K562 (cell line): ENCODE results near the gene ARHGAP24. TPM values are rescaled to one million over a fixed set of nuclear protein-coding genes. Genes with fewer than 3 reads are reported as not detected.

Experiments
- ATAC-seq: fragments of 200-7000 bp; cut with Tn5 transposase; 3 replicates; pipeline ENCODE4 v1.9.1; 2020; ENCODE audit warnings: moderate library complexity
- BruUV-seq: library from RNA; stranded (reverse); fragments of 400-500 nt; replicated peaks from 2 replicates; lab custom pipeline; 2021; lab: Mats Ljungman, UMichigan
- CTCF ChIA-PET: fragments of 300-600 bp; formaldehyde crosslinking; extraction: SDS; loops from one replicate; lab custom pipeline; 2021; ENCODE audit warnings: low intra/inter-chr PET ratio; lab: Yijun Ruan, JAX
- POLR2A ChIA-PET: fragments of 300-600, 350-650 bp; sonication (Branson Sonifier 250); formaldehyde crosslinking; extraction: SDS; loops from one replicate; lab custom pipeline; 2021; ENCODE audit warnings: antibody characterized with exemption, inconsistent platforms; lab: Yijun Ruan, JAX
- DNase-seq, 4 experiments: peaks; one replicate each; pipeline versions ENCODE4 v3.0.0 to v3.0.0-alpha.2; 2011 to 2018; ENCODE audit warnings: low spot score in 3 of 4, mixed read lengths in 3 of 4; ENCODE audit errors: extremely low read depth in 1 of 4
- FAIRE-seq: peaks from 2 replicates; lab custom pipeline; 2011; peaks lifted over from hg19 to GRCh38; lab: Jason Lieb, UNC
- H2AFZ ChIP-seq: 2 replicates; pipeline ENCODE4 v1.6.0; 2011; ENCODE audit warnings: low read depth, low read length, control low read depth, inconsistent platforms
- H3K27ac ChIP-seq: fragments of 200-600 bp; 3 replicates; pipeline ENCODE4 v1.8.0; 2011; ENCODE audit warnings: low read depth, mild to moderate bottlenecking, control low read depth, inconsistent platforms, low read length, moderate library complexity, mixed read lengths; ENCODE audit errors: extremely low read depth
- H3K27me3 ChIP-seq, 2 experiments: fragments of 300-600 bp in 1 of 2; 2 replicates in 1 of 2; 3 replicates in 1 of 2; pipeline versions ENCODE4 v1.6.0 to v1.8.0; 2011; ENCODE audit warnings: inconsistent platforms in 2 of 2, low read length in 2 of 2, mild to moderate bottlenecking in 1 of 2, mixed read lengths in 1 of 2, moderate library complexity in 1 of 2; ENCODE audit not compliant: control insufficient read depth in 2 of 2, insufficient read depth in 2 of 2
- H3K36me3 ChIP-seq: fragments of 300-600 bp; 3 replicates; pipeline ENCODE4 v1.8.0; 2011; ENCODE audit warnings: mild to moderate bottlenecking, low read length, inconsistent platforms; ENCODE audit not compliant: control insufficient read depth, insufficient read depth
- H3K4me1 ChIP-seq, 2 experiments: fragments of 200-600 bp in 1 of 2; replicated peaks in 1 of 2; 2 replicates in 1 of 2; 3 replicates in 1 of 2; pipeline versions ENCODE4 v1.5.1 to v1.8.0; 2011; ENCODE audit warnings: inconsistent platforms in 2 of 2, low read length in 2 of 2, mild to moderate bottlenecking in 1 of 2, mixed read lengths in 1 of 2, moderate library complexity in 1 of 2; ENCODE audit not compliant: control insufficient read depth in 2 of 2, insufficient read depth in 2 of 2
- H3K4me2 ChIP-seq: 2 replicates; pipeline ENCODE4 v1.6.1; 2011; ENCODE audit warnings: low read length, control low read depth, inconsistent platforms, mixed read lengths; ENCODE audit not compliant: insufficient read depth
- H3K4me3 ChIP-seq: fragments of 200-600 bp; sonication (generic), shearing (Covaris generic); 2 replicates; pipeline ENCODE4 v1.5.1; 2016; ENCODE audit warnings: control low read depth, inconsistent platforms
- H3K79me2 ChIP-seq: fragments of 200-600 bp; 3 replicates; pipeline ENCODE4 v1.8.0; 2011; ENCODE audit warnings: low read length, inconsistent platforms; ENCODE audit not compliant: control insufficient read depth, insufficient read depth
- H3K9ac ChIP-seq, 2 experiments: 2 replicates each; pipeline versions ENCODE4 v1.6.0 to v1.6.1; 2011; ENCODE audit warnings: low read depth in 2 of 2, low read length in 2 of 2, control low read depth in 1 of 2, inconsistent platforms in 1 of 2, mild to moderate bottlenecking in 1 of 2, mixed read lengths in 1 of 2; ENCODE audit not compliant: insufficient read depth in 1 of 2
- H3K9me1 ChIP-seq: one replicate; pipeline ENCODE4 v1.6.0; 2011; ENCODE audit warnings: inconsistent platforms, mild to moderate bottlenecking, low read length, moderate library complexity; ENCODE audit not compliant: control insufficient read depth, insufficient read depth
- H3K9me3 ChIP-seq: replicated peaks from 2 replicates; pipeline ENCODE4 v1.5.1; 2011; ENCODE audit warnings: low read depth, low read length, inconsistent platforms; ENCODE audit not compliant: control insufficient read depth, insufficient read depth
- H4K20me1 ChIP-seq: replicated peaks from 2 replicates; pipeline ENCODE4 v1.6.1; 2011; ENCODE audit warnings: low read length, inconsistent platforms, mixed read lengths; ENCODE audit not compliant: control insufficient read depth, insufficient read depth
- ETV6 ChIP-seq, 3 experiments: fragments of 150-350 bp in 1 of 3; sonication (generic) in 1 of 3; formaldehyde crosslinking in 1 of 3; IDR thresholded peaks; 2 replicates each; pipeline versions ENCODE4 v1.6.1 to v1.8.0; 2014 to 2022; ENCODE audit warnings: borderline replicate concordance in 2 of 3, low read depth in 2 of 3, antibody characterized with exemption in 1 of 3, low read length in 1 of 3, mild to moderate bottlenecking in 1 of 3, missing genetic modification reagents in 1 of 3
- GTF3C2 ChIP-seq: IDR thresholded peaks from 3 replicates; pipeline ENCODE4 v1.6.1; 2011; ENCODE audit warnings: borderline replicate concordance, mild to moderate bottlenecking, moderate library complexity; ENCODE audit not compliant: insufficient read length; ENCODE audit errors: extremely low read depth
- WGBS: fragments of 100-300 bp; shearing (Covaris generic); methylation state at CpG from one replicate; pipeline ENCODE4 v1.1.6; 2016; ENCODE audit warnings: low coverage, mixed read lengths; ENCODE audit not compliant: insufficient coverage; ENCODE audit errors: missing lambda C conversion rate; 5-methylcytosine and 5-hydroxymethylcytosine counted together
- in situ Hi-C: fragments of 300-500 bp; cut with MboI; formaldehyde crosslinking; loops from 4 replicates; pipeline ENCODE4 v1.15.0; 2018; ENCODE audit warnings: inconsistent platforms, mixed read lengths
- intact Hi-C: fragments of 100-400 bp; cut with micrococcal nuclease; formaldehyde crosslinking; loops from 2 replicates; pipeline ENCODE4 v1.14.2; 2022
- polyA plus RNA-seq, 8 experiments: library from polyadenylated mRNA; depleted of rRNA in 4 of 8; stranded (reverse) in 5 of 8; unstranded in 3 of 8; fragments of >200 nt; fragmentation: Nextera tagmentation in 2 of 8; fragmentation: Illumina TruSeq in 1 of 8; extraction: Ambion mirVana in 2 of 8; extraction: Trizol in 1 of 8; gene quantifications; 2 replicates each; pipeline versions ENCODE4 v1.2.1 to v1.2.3, GENCODE V29; 2011 to 2014; ENCODE audit warnings: inconsistent platforms in 1 of 8, missing spikeins in 1 of 8
- total RNA-seq, 7 experiments: library from RNA; depleted of rRNA in 6 of 7; stranded (reverse); fragments of >200 nt in 6 of 7; fragmentation: Illumina TruSeq in 2 of 7; extraction: Trizol in 2 of 7; gene quantifications; 2 replicates each; pipeline versions ENCODE4 v1.2.1 to v1.2.3, GENCODE V29; 2011 to 2021; ENCODE audit warnings: low replicate concordance in 1 of 7
- TF ChIP-seq, protein P1 (sequence below): sonication (generic); formaldehyde crosslinking; IDR thresholded peaks from 2 replicates; pipeline ENCODE4 v1.8.1; 2022; ENCODE audit warnings: missing genetic modification reagents

Gene ARHGAP24
- total and polyA plus RNA-seq, 9 of the 15 experiments (the other 6 are each of a cell fraction or from before 2014, with no cell fraction given) = 8.0 to 22.6 (median 14.0) TPM

DNA sequence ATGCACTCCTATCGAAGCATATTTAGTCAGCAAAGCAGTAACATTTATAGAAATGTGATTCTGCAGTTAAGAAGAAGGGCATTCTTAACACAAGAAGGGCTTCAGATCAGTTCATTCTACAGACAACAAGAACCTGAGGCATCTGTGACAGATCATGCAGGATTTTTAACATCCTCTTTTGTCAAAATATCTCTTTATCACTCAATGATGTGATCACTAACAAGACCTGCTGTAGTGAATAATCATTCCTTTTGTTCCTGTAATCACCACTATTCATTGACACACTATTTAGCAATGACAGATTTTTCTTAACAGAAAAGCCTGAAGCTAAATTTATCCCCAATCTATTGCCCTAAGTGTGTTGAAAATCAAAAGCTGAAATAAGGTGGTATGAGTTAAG, 47.8 kb upstream of the ARHGAP24 start (continued):
- TF ChIP-seq GTF3C2 = no peak
- TF ChIP-seq, protein P1, sequence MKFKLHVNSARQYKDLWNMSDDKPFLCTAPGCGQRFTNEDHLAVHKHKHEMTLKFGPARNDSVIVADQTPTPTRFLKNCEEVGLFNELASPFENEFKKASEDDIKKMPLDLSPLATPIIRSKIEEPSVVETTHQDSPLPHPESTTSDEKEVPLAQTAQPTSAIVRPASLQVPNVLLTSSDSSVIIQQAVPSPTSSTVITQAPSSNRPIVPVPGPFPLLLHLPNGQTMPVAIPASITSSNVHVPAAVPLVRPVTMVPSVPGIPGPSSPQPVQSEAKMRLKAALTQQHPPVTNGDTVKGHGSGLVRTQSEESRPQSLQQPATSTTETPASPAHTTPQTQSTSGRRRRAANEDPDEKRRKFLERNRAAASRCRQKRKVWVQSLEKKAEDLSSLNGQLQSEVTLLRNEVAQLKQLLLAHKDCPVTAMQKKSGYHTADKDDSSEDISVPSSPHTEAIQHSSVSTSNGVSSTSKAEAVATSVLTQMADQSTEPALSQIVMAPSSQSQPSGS (CRISPR knock-in tag) = no peak

- FAIRE-seq = no peak
- no TSS peak for BruUV-seq
- no peaks in the 10 kb centered on the region for H3K9me3 ChIP-seq
- no peak overlapping the region for H3K4me3 ChIP-seq
- H3K9ac ChIP-seq = no peak overlapping the region
- TF ChIP-seq ETV6 (IDR thresholded peaks at IDR 0.05; ENCODE audit: borderline replicate concordance in 1 of 2, low read depth in 2 of 2, low read length in 1 of 2) (no peak), ETV6 (CRISPR knock-in tag; IDR thresholded peaks at IDR 0.05; ENCODE audit: borderline replicate concordance) (no peak)
- no peaks in the 10 kb centered on the region for H4K20me1 ChIP-seq
- WGBS = 0% methylated on average over 3 of the region's 3 CpGs
- intact Hi-C loops = no loop called here
- H3K79me2 ChIP-seq = no peaks in the 10 kb centered on the region
- H3K9me1 ChIP-seq = no peaks in the 10 kb centered on the region
- H3K36me3 ChIP-seq = no peaks in the 10 kb centered on the region
- H3K4me1 ChIP-seq = no peaks in the 10 kb centered on the region
- no peak overlapping the region for H2AFZ ChIP-seq
- no peak for ATAC-seq
- in situ Hi-C loops = no loop called here
- H3K27ac ChIP-seq = no peak overlapping the region
- no peak overlapping the region for H3K4me2 ChIP-seq
- H3K27me3 ChIP-seq = peaks cover 0 to 4% of the 10 kb centered on the region in 2 experiments; a peak in 2 of 5 replicates
- DNase-seq = no peak
- ChIA-PET POLR2A (no interaction called here), CTCF (no interaction called here)
These were observed 44.7 kb upstream of the ARHGAP24 start for GRCh38 chr4:85430226-85430625.
